Forelimb muscle (tissue), 1 donor: Measurements from ENCODE around the gene SREBF2. TPM values are rescaled to one million over a fixed set of nuclear protein-coding genes. Genes with fewer than 3 reads are reported as not detected.

ENCODE experiments used
- DNase-seq: peaks from one replicate; pipeline ENCODE4 v3.0.0-alpha.2; 2013; ENCODE audit warnings: low read depth
- polyA plus RNA-seq: library from polyadenylated mRNA; unstranded; fragments of 120-200 nt; gene quantifications from one replicate; pipeline ENCODE4 v1.2.1, GENCODE V29; 2013; ENCODE audit not compliant: insufficient read length

SREBF2 gene
- polyA plus RNA-seq: 84.4 TPM

GRCh38 chr22:41832553-41833368 is at the start of gene SREBF2:
Gene SREBF2, plus strand, starts transcription at chr22:41833105. Its CDS starts 166 bp downstream, at chr22:41833271.
- DNase-seq: peak; percentile 97

GRCh38 chr22:41787331-41787730 is 45.6 kb upstream of the SREBF2 start:
- DNase-seq: no peak

DNA sequence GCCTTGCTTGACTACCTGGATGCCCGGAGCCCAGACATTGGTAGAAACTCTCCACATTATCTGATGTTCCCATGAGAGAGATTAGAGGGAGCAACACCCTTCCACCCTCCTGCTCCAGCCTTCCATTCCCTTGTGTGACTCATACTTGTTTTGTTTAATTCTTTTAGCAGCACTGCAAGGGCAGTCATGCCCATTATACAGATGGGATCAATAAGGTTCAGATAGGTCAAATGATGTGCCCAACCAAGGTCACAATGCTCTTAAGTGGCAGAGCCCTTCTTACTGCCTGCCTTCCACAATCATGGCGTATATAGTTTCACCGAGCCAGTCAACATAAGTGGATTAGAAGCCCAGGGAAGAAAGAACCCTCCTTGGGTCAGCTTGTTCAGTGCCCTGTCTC is 39.0 kb upstream of the SREBF2 start:
- no peak for DNase-seq

GRCh38 chr22:41798736-41799135 is 34.2 kb upstream of the SREBF2 start:
- DNase-seq: no peak

DNA sequence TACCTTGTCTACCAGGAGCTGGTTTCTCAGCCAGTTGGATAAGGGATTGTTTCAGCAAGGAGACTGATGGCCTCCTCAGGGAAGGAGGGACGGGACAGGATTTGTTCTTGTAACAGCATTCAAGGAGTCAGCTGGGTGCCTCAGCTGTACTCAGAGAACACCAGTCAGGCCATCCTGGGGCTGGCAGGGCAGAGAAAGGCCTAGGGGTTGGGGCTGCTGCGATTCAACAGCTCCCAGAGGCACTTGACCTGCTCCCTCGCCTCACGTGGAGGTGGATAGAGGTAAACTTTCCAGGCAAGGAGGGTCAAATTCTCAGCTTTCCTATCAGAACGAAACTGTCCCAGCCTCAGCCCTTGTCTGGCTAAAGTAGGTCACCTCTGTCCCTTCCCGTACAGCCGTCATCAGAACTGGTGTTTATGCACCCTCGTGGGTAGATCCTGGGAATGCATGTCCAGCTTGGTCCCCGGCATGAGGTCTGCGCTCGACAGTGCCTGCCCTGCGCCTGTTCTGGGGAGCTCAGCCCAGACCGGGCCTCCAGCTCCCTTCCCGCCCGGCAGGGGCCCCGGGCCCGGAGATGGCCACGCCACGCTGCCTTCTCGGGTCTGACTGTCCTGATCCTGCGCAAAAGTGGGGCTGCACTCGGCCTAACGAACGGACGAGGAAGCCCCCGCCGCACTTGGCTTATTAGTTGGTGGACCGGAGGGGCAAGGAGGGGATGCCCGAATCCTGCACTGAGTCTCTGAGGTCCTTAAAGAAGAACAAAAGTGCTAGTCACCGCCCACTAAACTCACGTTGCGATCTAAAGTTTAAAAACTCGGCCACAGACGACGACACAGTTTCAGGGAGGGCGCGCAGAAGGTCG is 33.2 kb upstream of the SREBF2 start:
- no peak for DNase-seq

GRCh38 chr22:41800348-41801146 is 32.4 kb upstream of the SREBF2 start, which contains the start of gene CCDC134:
Gene CCDC134, plus strand, starts transcription at chr22:41800679. Its CDS starts 8,212 bp downstream, at chr22:41808891.
- DNase-seq: peak; percentile 60

- no peak for DNase-seq
Measured at GRCh38 chr22:41801147-41801819, 31.6 kb upstream of the SREBF2 start.

- DNase-seq: no peak
Measured at GRCh38 chr22:41801886-41802285, 31.0 kb upstream of the SREBF2 start.

- no peak for DNase-seq
Measured at GRCh38 chr22:41805639-41806038, 27.3 kb upstream of the SREBF2 start.

DNA sequence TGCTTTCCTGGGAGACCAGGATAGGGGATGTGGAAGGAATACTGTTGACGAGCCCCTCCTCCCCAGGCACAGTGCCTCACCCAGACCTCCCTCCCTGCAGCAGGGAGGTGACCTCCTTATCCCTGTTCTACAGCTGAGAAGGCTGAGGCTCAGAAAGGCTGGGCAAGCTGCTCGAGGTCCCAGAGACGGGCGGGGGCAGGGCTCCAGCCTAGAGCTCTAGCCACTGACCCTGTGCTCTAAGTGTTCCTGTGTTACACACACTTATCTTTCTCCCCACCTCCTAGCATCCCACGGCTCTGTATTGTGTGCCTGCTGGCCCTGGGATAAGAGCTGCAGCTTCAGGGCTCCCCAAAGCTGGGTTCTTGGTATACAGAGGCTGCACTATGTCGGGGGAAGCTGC is 24.5 kb upstream of the SREBF2 start:
- no peak for DNase-seq

DNA sequence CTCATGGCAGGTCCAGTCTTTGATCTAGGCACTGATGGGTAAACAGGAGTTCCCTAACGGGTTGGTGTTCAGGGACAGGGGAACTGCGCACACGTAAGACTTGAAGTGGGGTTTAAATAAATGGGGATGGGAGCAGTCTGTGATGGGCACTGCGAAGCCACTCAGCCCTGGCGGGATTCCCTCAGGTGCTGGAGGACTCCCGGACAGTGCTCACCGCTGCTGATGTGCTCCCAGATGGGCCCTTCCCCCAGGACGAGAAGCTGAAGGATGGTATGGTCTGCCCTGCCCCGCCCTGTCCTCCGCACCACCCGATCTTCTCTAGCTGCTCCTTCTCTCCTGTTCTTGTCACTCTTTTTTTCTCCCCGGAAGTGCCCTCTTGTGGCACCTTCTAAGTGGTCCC is 22.9 kb upstream of the SREBF2 start:
- DNase-seq: no peak

DNA sequence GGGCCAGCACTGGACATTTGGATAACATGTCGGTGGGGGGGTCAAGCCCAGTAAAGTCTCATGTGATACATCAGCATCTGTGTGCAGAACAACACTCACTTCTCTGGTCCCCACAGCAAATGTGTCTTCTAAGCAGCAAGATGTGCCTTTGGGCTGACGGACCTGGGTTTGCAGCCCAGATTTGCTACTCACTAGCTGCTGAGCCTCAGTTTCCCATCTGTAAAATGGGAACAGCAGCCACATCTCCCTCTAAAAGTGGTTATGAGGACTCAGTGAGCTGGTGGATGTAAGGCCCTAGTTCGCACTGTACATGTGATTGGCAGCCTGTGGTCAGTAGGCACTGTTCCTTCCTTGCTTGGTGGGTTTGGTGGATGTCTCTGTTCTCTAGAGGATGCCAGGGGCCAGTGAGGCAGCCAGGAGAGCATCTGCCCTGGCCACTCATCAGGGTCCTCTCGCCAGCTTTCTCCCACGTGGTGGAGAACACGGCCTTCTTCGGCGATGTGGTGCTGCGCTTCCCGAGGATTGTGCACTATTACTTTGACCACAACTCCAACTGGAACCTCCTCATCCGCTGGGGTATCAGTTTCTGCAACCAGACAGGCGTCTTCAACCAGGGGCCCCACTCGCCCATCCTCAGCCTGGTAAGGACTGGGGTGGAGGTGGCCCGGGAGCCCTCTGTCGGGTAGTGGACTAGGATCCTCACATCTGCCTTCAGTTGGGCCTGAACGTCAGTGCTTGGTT is 19.9 kb upstream of the SREBF2 start:
- no peak for DNase-seq

GRCh38 chr22:41813726-41814410 is 19.0 kb upstream of the SREBF2 start:
- DNase-seq: no peak

- no peak for DNase-seq
Measured at GRCh38 chr22:41815716-41816115, 17.2 kb upstream of the SREBF2 start.

- no peak for DNase-seq
Measured at GRCh38 chr22:41816241-41816640, 16.7 kb upstream of the SREBF2 start.

GRCh38 chr22:41816871-41817270 is 16.0 kb upstream of the SREBF2 start:
- DNase-seq: no peak

- no peak for DNase-seq
Measured at GRCh38 chr22:41818011-41818410, 14.9 kb upstream of the SREBF2 start.

GRCh38 chr22:41818596-41818995 is 14.3 kb upstream of the SREBF2 start:
- DNase-seq: no peak

GRCh38 chr22:41819257-41819656 is 13.6 kb upstream of the SREBF2 start:
- DNase-seq: no peak

DNA sequence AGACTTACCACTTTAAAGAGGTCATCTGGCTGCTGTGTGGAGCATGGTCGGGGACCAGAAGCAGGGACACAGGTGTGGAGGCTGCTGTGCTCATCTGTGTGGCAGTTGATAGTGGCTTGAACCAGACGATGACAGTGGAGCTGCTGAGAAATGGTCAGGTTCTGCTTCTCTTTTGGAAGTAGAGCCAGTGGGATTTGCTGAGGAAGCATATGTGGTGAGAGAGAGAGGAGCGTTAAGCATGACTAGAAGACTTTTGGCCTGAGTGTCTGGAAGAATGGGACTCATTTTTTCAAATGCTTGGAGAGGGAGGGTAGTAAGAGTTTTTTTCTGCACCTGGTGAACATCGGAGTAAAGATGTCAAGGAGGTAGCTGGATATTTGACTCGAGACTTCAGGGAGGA is 12.5 kb upstream of the SREBF2 start:
- no peak for DNase-seq
